ENCODE results near the gene CHRNA4.

The CHRNA4 gene

GRCh38 chr20:63333241-63333836 lies 27.8 kb downstream of the CHRNA4 start:
- no peak for DNase-seq (ENCODE audit: low read depth)

GRCh38 chr20:63332488-63333240 lies 28.5 kb downstream of the CHRNA4 start:
- DNase-seq (ENCODE audit: low read depth): no peak

GRCh38 chr20:63331741-63332400 lies 29.3 kb downstream of the CHRNA4 start:
- no peak for DNase-seq (ENCODE audit: low read depth)

DNA sequence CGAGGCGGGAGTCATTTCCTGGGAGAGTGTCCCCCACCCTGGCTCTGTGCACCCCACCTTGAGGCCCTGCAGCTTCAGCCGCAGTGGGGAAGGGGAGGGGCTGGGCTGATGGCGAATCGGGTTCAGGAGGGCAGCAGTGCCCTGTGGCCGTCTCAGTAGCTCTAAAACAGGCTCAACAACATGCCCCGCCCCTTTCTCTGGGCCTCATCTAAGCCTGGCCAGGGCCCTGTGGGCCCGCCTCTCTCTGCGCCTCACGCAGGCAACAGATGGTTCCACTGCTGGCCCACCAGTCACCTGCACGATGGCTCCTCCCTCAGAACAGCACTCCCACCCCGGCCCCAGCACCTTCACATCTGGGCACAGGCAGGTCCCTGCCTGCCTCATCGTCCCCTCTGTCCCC lies 30.2 kb downstream of the CHRNA4 start:
- DNase-seq (ENCODE audit: low read depth): no peak

DNA sequence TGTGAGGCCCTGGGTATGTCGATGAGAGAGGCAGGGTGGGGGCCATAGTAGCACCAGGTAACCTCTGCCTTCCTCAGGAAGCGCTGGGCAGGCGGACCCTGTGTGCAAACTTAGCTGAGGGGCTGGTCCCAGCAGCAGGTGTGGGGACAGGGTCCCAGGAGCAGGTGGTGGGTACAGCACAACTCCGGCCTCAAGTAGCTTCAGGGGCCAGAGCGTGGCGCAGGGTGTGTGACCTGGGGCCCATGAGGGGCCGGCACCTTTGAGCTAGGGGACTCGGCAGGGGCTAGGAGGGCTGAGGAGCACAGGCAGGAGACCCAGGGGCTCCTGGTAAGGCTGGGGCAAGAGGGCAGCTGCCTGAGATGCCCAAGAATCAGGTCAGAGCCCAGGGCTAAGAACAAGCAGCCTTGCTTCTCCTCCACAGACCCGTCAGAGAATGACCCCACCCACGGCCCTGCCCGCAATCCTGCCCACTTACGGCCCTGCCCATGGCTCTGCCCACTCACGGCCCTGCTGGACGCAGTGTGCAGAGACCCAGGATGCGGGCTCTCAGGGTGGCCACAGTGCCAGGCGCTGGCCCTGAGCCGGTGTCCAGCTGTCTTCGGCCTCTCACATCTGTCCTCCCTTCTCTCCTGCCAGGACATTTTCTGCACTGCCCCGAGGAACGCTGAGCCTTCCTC lies 30.9 kb downstream of the CHRNA4 start:
- no peak for DNase-seq (ENCODE audit: low read depth)

DNA sequence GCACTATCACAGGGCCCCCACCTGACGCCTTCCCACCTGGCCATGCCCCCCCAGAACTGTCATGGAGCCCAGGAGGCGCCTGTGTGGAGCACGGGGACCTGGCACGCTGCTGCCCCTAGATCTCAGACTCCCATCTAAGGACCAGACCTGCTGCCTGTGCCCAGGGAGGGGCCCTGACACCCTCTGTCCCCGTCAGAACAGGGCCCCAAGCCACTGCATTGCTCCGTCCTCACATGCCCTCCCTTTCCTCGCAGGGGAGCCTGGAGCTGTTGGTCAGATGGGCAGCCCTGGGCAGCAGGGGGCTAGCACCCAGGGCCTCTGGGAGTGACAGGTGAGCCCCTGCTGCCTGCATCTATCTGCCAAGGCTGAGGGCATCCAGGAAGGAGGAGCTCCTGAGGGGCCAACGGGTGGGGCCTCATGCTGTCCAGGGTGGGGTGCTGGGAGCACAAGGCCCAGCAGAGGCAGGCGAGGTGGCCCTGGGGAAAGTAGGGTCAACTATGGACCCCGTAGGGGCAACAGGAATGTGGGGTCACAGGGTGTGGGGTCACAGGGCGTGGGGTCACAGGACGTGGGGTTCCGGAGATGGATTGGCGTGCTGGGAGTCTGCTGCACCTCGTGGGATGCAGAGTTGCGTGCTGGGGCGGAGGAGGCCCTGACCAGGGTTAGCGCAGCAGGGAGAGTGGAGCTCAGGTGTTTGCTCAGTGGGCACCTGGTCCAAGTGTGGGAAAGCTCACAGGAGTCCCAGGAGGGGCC lies 31.6 kb downstream of the CHRNA4 start:
- DNase-seq (ENCODE audit: low read depth): no peak

GRCh38 chr20:63328718-63329275 lies 32.4 kb downstream of the CHRNA4 start:
- DNase-seq (ENCODE audit: low read depth): no peak

- no peak for DNase-seq (ENCODE audit: low read depth)
These were observed 33.0 kb downstream of the CHRNA4 start for GRCh38 chr20:63328026-63328700.

DNA sequence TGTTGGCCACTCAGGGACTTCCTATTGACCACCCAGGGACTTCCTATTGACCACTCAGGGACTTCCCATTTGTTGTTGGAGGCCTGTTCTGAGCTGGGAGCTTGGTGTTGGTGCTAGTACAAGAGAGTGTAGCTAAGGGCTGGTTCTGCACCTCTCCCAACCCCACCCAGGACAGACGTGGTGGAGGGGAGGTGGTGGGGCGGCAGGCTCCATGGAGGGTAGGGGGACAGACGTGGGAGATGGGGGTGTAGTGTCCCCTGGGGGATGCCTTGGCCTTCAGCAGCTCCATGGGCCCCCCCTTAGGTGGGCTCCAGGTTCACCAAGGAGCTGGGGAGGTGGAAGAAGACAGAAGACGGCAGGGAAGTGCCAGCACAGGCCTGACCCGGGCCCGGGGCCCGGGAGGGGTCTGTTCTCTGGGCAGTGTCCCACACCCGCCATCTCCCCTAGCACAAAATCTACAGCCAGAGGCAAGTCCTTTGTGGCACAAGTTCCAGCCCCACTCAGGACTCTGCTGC lies 33.9 kb downstream of the CHRNA4 start:
- DNase-seq (ENCODE audit: low read depth): no peak

DNA sequence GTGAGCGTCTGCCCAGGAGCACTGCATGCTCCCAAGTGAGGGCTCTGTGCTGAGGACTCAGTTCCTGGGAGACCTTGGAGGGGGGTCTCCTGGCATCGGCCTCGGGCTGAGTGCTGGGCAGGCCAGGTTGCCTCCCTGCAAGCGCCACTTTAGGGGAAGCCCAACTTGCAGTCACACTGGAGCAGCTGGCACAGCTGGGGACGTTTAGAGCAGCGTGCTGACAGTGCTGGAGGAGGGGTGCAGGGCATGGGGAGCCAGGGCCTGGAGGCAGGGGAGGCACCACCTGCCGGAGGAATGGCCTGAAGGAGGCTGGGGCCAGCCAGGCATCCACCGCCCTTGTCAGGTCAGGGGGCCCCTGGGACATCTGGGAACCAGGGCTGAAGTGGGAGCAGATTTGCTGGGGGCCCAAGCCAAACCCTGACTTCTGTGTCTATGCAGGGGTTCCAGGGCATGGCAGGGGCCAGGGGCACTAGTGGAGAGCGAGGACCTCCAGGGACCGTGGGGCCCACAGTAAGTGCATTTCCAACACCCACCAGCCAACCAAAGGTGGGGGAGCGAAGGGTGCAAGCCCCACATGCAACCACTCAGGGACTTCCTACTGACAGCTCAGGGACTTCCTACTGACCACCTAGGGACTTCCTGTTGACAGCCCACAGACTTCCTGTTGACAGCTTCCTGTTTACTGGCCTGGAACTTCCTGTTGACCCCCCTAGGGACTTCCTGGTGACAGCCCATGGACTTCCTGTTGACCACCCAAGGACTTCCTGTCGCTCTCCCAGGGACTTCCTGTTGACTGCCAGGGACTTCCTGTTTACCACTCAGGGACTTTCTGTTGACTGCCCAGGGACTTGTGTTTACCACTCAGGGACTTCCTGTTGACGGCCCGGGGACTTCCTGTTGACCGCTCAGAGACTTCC lies 34.6 kb downstream of the CHRNA4 start:
- no peak for DNase-seq (ENCODE audit: low read depth)

GRCh38 chr20:63325554-63326313 lies 35.4 kb downstream of the CHRNA4 start:
- no peak for DNase-seq (ENCODE audit: low read depth)

GRCh38 chr20:63325021-63325471 lies 36.1 kb downstream of the CHRNA4 start:
- DNase-seq (ENCODE audit: low read depth): no peak

DNA sequence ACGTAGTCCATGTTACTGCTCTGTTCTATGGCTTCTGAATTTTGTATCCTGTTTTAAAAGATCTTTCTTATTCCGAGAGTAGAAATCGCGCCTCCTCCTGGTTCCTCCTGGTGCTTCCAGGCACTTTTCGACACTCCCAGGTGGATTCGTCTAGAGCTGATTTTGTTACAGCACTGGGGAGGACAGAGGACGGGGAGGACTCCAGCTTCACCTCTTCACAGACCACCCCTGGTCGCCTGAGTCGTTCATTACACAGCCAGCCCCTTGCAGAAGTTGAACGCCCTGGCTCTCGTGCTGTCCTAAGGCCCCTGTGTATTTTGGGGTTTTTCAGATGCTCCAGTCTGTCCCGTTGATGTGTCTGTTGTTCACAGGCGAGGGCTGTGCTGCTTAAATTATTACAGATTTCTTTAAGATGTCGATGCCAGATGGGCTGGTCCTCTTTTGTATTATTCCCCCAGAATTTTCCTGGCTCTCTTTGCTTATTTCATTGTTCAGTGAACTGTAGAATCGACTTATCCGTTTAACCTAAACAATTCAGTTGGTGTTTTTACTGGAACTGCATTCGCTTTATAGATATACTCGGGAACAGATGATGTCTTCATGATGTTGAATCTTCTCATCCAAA lies 37.7 kb downstream of the CHRNA4 start:
- DNase-seq (ENCODE audit: low read depth): no peak

- DNase-seq (ENCODE audit: low read depth): no peak
These were observed 38.2 kb downstream of the CHRNA4 start for GRCh38 chr20:63322933-63323273.

- no peak for DNase-seq (ENCODE audit: low read depth)
These were observed 38.8 kb downstream of the CHRNA4 start for GRCh38 chr20:63322146-63322932.

GRCh38 chr20:63321148-63321831 lies 39.9 kb downstream of the CHRNA4 start:
- DNase-seq (ENCODE audit: low read depth): no peak

DNA sequence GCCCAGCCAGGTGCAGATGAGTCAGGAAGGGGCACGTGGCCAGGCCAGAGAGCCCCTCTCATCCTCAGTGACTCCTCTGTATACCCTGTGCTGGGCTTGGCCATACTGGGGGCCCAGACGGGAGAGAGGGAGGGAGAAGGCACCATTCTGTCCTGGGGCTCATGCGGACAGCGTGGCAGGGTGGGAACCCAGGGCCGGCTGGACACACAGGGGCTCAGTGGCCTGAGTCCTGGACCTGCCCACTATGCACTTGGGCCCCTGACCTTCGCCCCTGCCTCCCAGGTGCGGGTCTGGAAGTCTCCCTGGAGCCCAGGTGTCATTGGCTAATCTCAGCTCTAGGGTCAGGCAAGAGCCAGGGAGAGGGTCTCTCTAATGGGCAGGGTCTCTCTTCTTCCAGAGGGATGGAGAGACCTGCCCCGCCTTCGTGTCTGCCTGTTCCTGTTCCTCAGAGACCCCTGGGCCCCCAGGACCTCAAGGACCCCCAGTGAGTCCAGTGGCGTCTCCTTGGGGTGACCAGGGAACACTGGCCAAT lies 40.5 kb downstream of the CHRNA4 start:
- no peak for DNase-seq (ENCODE audit: low read depth)

Data from activated T-helper 9 cell treated with anti-CD3 and anti-CD28 coated beads, Interleukin-2, amount 50 U/mL, for 16 hours (primary cell).